K562 (cell line): Measurements from ENCODE around the gene IL9. TPM values are rescaled to one million over a fixed set of nuclear protein-coding genes. Genes with fewer than 3 reads are reported as not detected.

ENCODE experiments used
- ATAC-seq: fragments of 200-7000 bp; cut with Tn5 transposase; 3 replicates; pipeline ENCODE4 v1.9.1; 2020; ENCODE audit warnings: moderate library complexity
- BruUV-seq: library from RNA; stranded (reverse); fragments of 400-500 nt; replicated peaks from 2 replicates; lab custom pipeline; 2021; lab: Mats Ljungman, UMichigan
- CTCF ChIA-PET: fragments of 300-600 bp; formaldehyde crosslinking; extraction: SDS; loops from one replicate; lab custom pipeline; 2021; ENCODE audit warnings: low intra/inter-chr PET ratio; lab: Yijun Ruan, JAX
- POLR2A ChIA-PET: fragments of 300-600, 350-650 bp; sonication (Branson Sonifier 250); formaldehyde crosslinking; extraction: SDS; loops from one replicate; lab custom pipeline; 2021; ENCODE audit warnings: antibody characterized with exemption, inconsistent platforms; lab: Yijun Ruan, JAX
- DNase-seq, 4 experiments: peaks; one replicate each; pipeline versions ENCODE4 v3.0.0 to v3.0.0-alpha.2; 2011 to 2018; ENCODE audit warnings: low spot score in 3 of 4, mixed read lengths in 3 of 4; ENCODE audit errors: extremely low read depth in 1 of 4
- FAIRE-seq: peaks from 2 replicates; lab custom pipeline; 2011; peaks lifted over from hg19 to GRCh38; lab: Jason Lieb, UNC
- H2AFZ ChIP-seq: 2 replicates; pipeline ENCODE4 v1.6.0; 2011; ENCODE audit warnings: low read depth, low read length, control low read depth, inconsistent platforms
- H3K27ac ChIP-seq: fragments of 200-600 bp; 3 replicates; pipeline ENCODE4 v1.8.0; 2011; ENCODE audit warnings: low read depth, mild to moderate bottlenecking, control low read depth, inconsistent platforms, low read length, moderate library complexity, mixed read lengths; ENCODE audit errors: extremely low read depth
- H3K27me3 ChIP-seq, 2 experiments: fragments of 300-600 bp in 1 of 2; 2 replicates in 1 of 2; 3 replicates in 1 of 2; pipeline versions ENCODE4 v1.6.0 to v1.8.0; 2011; ENCODE audit warnings: inconsistent platforms in 2 of 2, low read length in 2 of 2, mild to moderate bottlenecking in 1 of 2, mixed read lengths in 1 of 2, moderate library complexity in 1 of 2; ENCODE audit not compliant: control insufficient read depth in 2 of 2, insufficient read depth in 2 of 2
- H3K36me3 ChIP-seq: fragments of 300-600 bp; 3 replicates; pipeline ENCODE4 v1.8.0; 2011; ENCODE audit warnings: mild to moderate bottlenecking, low read length, inconsistent platforms; ENCODE audit not compliant: control insufficient read depth, insufficient read depth
- H3K4me1 ChIP-seq, 2 experiments: fragments of 200-600 bp in 1 of 2; replicated peaks in 1 of 2; 2 replicates in 1 of 2; 3 replicates in 1 of 2; pipeline versions ENCODE4 v1.5.1 to v1.8.0; 2011; ENCODE audit warnings: inconsistent platforms in 2 of 2, low read length in 2 of 2, mild to moderate bottlenecking in 1 of 2, mixed read lengths in 1 of 2, moderate library complexity in 1 of 2; ENCODE audit not compliant: control insufficient read depth in 2 of 2, insufficient read depth in 2 of 2
- H3K4me2 ChIP-seq: 2 replicates; pipeline ENCODE4 v1.6.1; 2011; ENCODE audit warnings: low read length, control low read depth, inconsistent platforms, mixed read lengths; ENCODE audit not compliant: insufficient read depth
- H3K4me3 ChIP-seq: fragments of 200-600 bp; sonication (generic), shearing (Covaris generic); 2 replicates; pipeline ENCODE4 v1.5.1; 2016; ENCODE audit warnings: control low read depth, inconsistent platforms
- H3K79me2 ChIP-seq: fragments of 200-600 bp; 3 replicates; pipeline ENCODE4 v1.8.0; 2011; ENCODE audit warnings: low read length, inconsistent platforms; ENCODE audit not compliant: control insufficient read depth, insufficient read depth
- H3K9ac ChIP-seq, 2 experiments: 2 replicates each; pipeline versions ENCODE4 v1.6.0 to v1.6.1; 2011; ENCODE audit warnings: low read depth in 2 of 2, low read length in 2 of 2, control low read depth in 1 of 2, inconsistent platforms in 1 of 2, mild to moderate bottlenecking in 1 of 2, mixed read lengths in 1 of 2; ENCODE audit not compliant: insufficient read depth in 1 of 2
- H3K9me1 ChIP-seq: one replicate; pipeline ENCODE4 v1.6.0; 2011; ENCODE audit warnings: inconsistent platforms, mild to moderate bottlenecking, low read length, moderate library complexity; ENCODE audit not compliant: control insufficient read depth, insufficient read depth
- H3K9me3 ChIP-seq: replicated peaks from 2 replicates; pipeline ENCODE4 v1.5.1; 2011; ENCODE audit warnings: low read depth, low read length, inconsistent platforms; ENCODE audit not compliant: control insufficient read depth, insufficient read depth
- H4K20me1 ChIP-seq: replicated peaks from 2 replicates; pipeline ENCODE4 v1.6.1; 2011; ENCODE audit warnings: low read length, inconsistent platforms, mixed read lengths; ENCODE audit not compliant: control insufficient read depth, insufficient read depth
- CC2D1A ChIP-seq: fragments of 450-650 bp; IDR thresholded peaks from 2 replicates; pipeline ENCODE4 v1.6.1; 2017; ENCODE audit warnings: mild to moderate bottlenecking
- FOXK2 ChIP-seq, 2 experiments: fragments of 450-650 bp; IDR thresholded peaks in 1 of 2; conservative IDR thresholded peaks in 1 of 2; 2 replicates each; pipeline ENCODE4 v1.6.1; 2016; ENCODE audit warnings: low read depth in 2 of 2, mild to moderate bottlenecking in 1 of 2
- GTF3C2 ChIP-seq: IDR thresholded peaks from 3 replicates; pipeline ENCODE4 v1.6.1; 2011; ENCODE audit warnings: borderline replicate concordance, mild to moderate bottlenecking, moderate library complexity; ENCODE audit not compliant: insufficient read length; ENCODE audit errors: extremely low read depth
- IRF2 ChIP-seq: sonication (generic); formaldehyde crosslinking; IDR thresholded peaks from 2 replicates; pipeline ENCODE4 v1.8.1; 2022; ENCODE audit warnings: mild to moderate bottlenecking, missing genetic modification reagents
- LEF1 ChIP-seq: fragments of 450-650 bp; IDR thresholded peaks from 2 replicates; pipeline ENCODE4 v1.6.1; 2016; ENCODE audit warnings: mild to moderate bottlenecking
- MAFF ChIP-seq: IDR thresholded peaks from 2 replicates; pipeline ENCODE4 v1.6.1; 2012; ENCODE audit warnings: low read length, improper control_type of control experiment
- MNT ChIP-seq, 2 experiments: fragments of 450-650 bp; conservative IDR thresholded peaks; 2 replicates each; pipeline ENCODE4 v1.6.1; 2017; ENCODE audit warnings: mild to moderate bottlenecking in 2 of 2, moderate library complexity in 2 of 2
- MYC ChIP-seq, 2 experiments: fragments of 250-450 bp in 1 of 2; sonication (Bioruptor Pico) in 1 of 2; IDR thresholded peaks; 2 replicates each; pipeline versions ENCODE4 v1.5.1 to v1.6.1; 2012 to 2021; ENCODE audit warnings: low read depth in 2 of 2, borderline replicate concordance in 1 of 2, improper control_type of control experiment in 1 of 2, low read length in 1 of 2, mild to moderate bottlenecking in 1 of 2, moderate library complexity in 1 of 2
- NFXL1 ChIP-seq: fragments of 450-650 bp; formaldehyde crosslinking; IDR thresholded peaks from 2 replicates; pipeline ENCODE4 v1.4.0; 2021; ENCODE audit warnings: mild to moderate bottlenecking
- SRSF9 ChIP-seq: fragments of 200-400 bp; formaldehyde crosslinking; IDR thresholded peaks from 2 replicates; pipeline ENCODE4 v1.6.1; 2017; ENCODE audit warnings: low read depth, low read length, borderline replicate concordance
- TBP ChIP-seq: optimal IDR thresholded peaks from 2 replicates; pipeline ENCODE3; 2011; ENCODE audit warnings: low read depth, low read length, improper control_type of control experiment
- ZNF134 ChIP-seq: fragments of 250-450 bp; sonication (Bioruptor Pico); conservative IDR thresholded peaks from 2 replicates; pipeline ENCODE4 v1.4.0; 2020
- ZNF175 ChIP-seq: fragments of 200-800 bp; sonication (Bioruptor generic); IDR thresholded peaks from 2 replicates; pipeline ENCODE4 v1.6.1; 2016; ENCODE audit warnings: low read depth, mild to moderate bottlenecking, missing genetic modification characterization, missing compliant biosample characterization
- ZNF589 ChIP-seq: fragments of 200-800 bp; sonication (Bioruptor generic); IDR thresholded peaks from 2 replicates; pipeline ENCODE4 v1.6.1; 2016; ENCODE audit warnings: low read depth, missing genetic modification characterization, missing compliant biosample characterization
- ZNF830 ChIP-seq: fragments of 250-450 bp; sonication (Bioruptor Pico); IDR thresholded peaks from 2 replicates; pipeline ENCODE4 v1.5.0; 2021; ENCODE audit warnings: mild to moderate bottlenecking
- WGBS: fragments of 100-300 bp; shearing (Covaris generic); methylation state at CpG from one replicate; pipeline ENCODE4 v1.1.6; 2016; ENCODE audit warnings: low coverage, mixed read lengths; ENCODE audit not compliant: insufficient coverage; ENCODE audit errors: missing lambda C conversion rate; 5-methylcytosine and 5-hydroxymethylcytosine counted together
- in situ Hi-C: fragments of 300-500 bp; cut with MboI; formaldehyde crosslinking; loops from 4 replicates; pipeline ENCODE4 v1.15.0; 2018; ENCODE audit warnings: inconsistent platforms, mixed read lengths
- intact Hi-C: fragments of 100-400 bp; cut with micrococcal nuclease; formaldehyde crosslinking; loops from 2 replicates; pipeline ENCODE4 v1.14.2; 2022
- polyA plus RNA-seq, 8 experiments: library from polyadenylated mRNA; depleted of rRNA in 4 of 8; stranded (reverse) in 5 of 8; unstranded in 3 of 8; fragments of >200 nt; fragmentation: Nextera tagmentation in 2 of 8; fragmentation: Illumina TruSeq in 1 of 8; extraction: Ambion mirVana in 2 of 8; extraction: Trizol in 1 of 8; gene quantifications; 2 replicates each; pipeline versions ENCODE4 v1.2.1 to v1.2.3, GENCODE V29; 2011 to 2014; ENCODE audit warnings: inconsistent platforms in 1 of 8, missing spikeins in 1 of 8
- total RNA-seq, 7 experiments: library from RNA; depleted of rRNA in 6 of 7; stranded (reverse); fragments of >200 nt in 6 of 7; fragmentation: Illumina TruSeq in 2 of 7; extraction: Trizol in 2 of 7; gene quantifications; 2 replicates each; pipeline versions ENCODE4 v1.2.1 to v1.2.3, GENCODE V29; 2011 to 2021; ENCODE audit warnings: low replicate concordance in 1 of 7
- TF ChIP-seq, protein P1 (sequence below): sonication (generic); formaldehyde crosslinking; IDR thresholded peaks from 2 replicates; pipeline ENCODE4 v1.8.0; 2022; ENCODE audit warnings: missing genetic modification reagents, mild to moderate bottlenecking, borderline replicate concordance

Gene IL9
- total and polyA plus RNA-seq, 9 of the 15 experiments (the other 6 are each of a cell fraction or from before 2014, with no cell fraction given): not detected

GRCh38 chr5:135879591-135879990, 16.1 kb downstream of the IL9 start:
- ChIA-PET POLR2A (no interaction called here), CTCF (no interaction called here)
- Histone ChIP-seq H3K9ac (no peak overlapping the region), H3K27ac (no peak overlapping the region), H3K27me3 (peaks cover 2 to 41% of the 10 kb centered on the region in 2 experiments; a peak in 3 of 5 replicates), H4K20me1 (no peaks in the 10 kb centered on the region), H3K4me3 (no peak overlapping the region), H3K9me1 (no peaks in the 10 kb centered on the region), H3K36me3 (no peaks in the 10 kb centered on the region), H3K79me2 (no peaks in the 10 kb centered on the region), H2AFZ (no peak overlapping the region), H3K4me2 (no peak overlapping the region), H3K9me3 (no peaks in the 10 kb centered on the region), H3K4me1 (no peaks in the 10 kb centered on the region)
- FAIRE-seq (no peak), DNase-seq (no peak), ATAC-seq (no peak)
- in situ Hi-C loops: no loop called here
- BruUV-seq: no TSS peak
- 0% methylated on average over 3 of the region's 3 CpGs for WGBS
- intact Hi-C loops: no loop called here
- no peak for TF ChIP-seq ZNF589 (CRISPR knock-in tag)
- TF ChIP-seq GTF3C2: no peak
- TF ChIP-seq, protein P1, sequence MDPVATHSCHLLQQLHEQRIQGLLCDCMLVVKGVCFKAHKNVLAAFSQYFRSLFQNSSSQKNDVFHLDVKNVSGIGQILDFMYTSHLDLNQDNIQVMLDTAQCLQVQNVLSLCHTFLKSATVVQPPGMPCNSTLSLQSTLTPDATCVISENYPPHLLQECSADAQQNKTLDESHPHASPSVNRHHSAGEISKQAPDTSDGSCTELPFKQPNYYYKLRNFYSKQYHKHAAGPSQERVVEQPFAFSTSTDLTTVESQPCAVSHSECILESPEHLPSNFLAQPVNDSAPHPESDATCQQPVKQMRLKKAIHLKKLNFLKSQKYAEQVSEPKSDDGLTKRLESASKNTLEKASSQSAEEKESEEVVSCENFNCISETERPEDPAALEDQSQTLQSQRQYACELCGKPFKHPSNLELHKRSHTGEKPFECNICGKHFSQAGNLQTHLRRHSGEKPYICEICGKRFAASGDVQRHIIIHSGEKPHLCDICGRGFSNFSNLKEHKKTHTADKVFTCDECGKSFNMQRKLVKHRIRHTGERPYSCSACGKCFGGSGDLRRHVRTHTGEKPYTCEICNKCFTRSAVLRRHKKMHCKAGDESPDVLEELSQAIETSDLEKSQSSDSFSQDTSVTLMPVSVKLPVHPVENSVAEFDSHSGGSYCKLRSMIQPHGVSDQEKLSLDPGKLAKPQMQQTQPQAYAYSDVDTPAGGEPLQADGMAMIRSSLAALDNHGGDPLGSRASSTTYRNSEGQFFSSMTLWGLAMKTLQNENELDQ (CRISPR knock-in tag): no peak
- no peak for TF ChIP-seq CC2D1A
- TF ChIP-seq ZNF175 (CRISPR knock-in tag): no peak
- no peak for TF ChIP-seq NFXL1
- TF ChIP-seq FOXK2 (conservative IDR thresholded peaks at IDR 0.05 in 1 of 2, IDR thresholded peaks at IDR 0.05 in 1 of 2; ENCODE audit: low read depth in 2 of 2): no peak
- no peak for TF ChIP-seq TBP
- no peak for TF ChIP-seq ZNF830 (CRISPR knock-in tag)
- TF ChIP-seq LEF1: no peak
- no peak for TF ChIP-seq MNT (conservative IDR thresholded peaks at IDR 0.05)
- TF ChIP-seq IRF2 (CRISPR knock-in tag): no peak
- no peak for TF ChIP-seq MAFF
- no peak for TF ChIP-seq MYC (IDR thresholded peaks at IDR 0.05; ENCODE audit: low read depth, low read length)
- TF ChIP-seq MYC (CRISPR knock-in tag; IDR thresholded peaks at IDR 0.05; ENCODE audit: borderline replicate concordance, low read depth): no peak
- TF ChIP-seq SRSF9: no peak
- TF ChIP-seq ZNF134 (CRISPR knock-in tag): no peak
